H9 (cell line): ENCODE measurements around the gene RAD23B. TPM values are rescaled to one million over a fixed set of nuclear protein-coding genes. Genes with fewer than 3 reads are reported as not detected.
"Not testable (repeated sequence)": the region's sequence is repeated elsewhere in the genome, so short reads cannot be mapped to it uniquely, and the experiment has no call there.

Experiments used
- DNase-seq: peaks from one replicate; pipeline ENCODE4 v3.0.0-alpha.2; 2017
- H2AFZ ChIP-seq: one replicate; pipeline ENCODE4 v1.6.1; 2013; ENCODE audit warnings: mild to moderate bottlenecking, low read length, control low read depth, moderate library complexity
- H2AK5ac ChIP-seq: 2 replicates; pipeline ENCODE4 v1.6.1; 2013; ENCODE audit warnings: low read length, control low read depth, mixed read lengths; ENCODE audit not compliant: insufficient read length
- H2BK120ac ChIP-seq: one replicate; pipeline ENCODE4 v1.6.1; 2013; ENCODE audit warnings: low read depth, mild to moderate bottlenecking, low read length, control low read depth, inconsistent platforms; ENCODE audit not compliant: poor library complexity, severe bottlenecking
- H2BK12ac ChIP-seq: 2 replicates; pipeline ENCODE4 v1.6.1; 2013; ENCODE audit warnings: low read length, control low read depth, mixed read lengths, low read depth; ENCODE audit not compliant: insufficient read length
- H2BK15ac ChIP-seq: 2 replicates; pipeline ENCODE4 v1.6.1; 2013; ENCODE audit warnings: low read depth, low read length, control low read depth
- H2BK20ac ChIP-seq: one replicate; pipeline ENCODE4 v1.6.1; 2013; ENCODE audit warnings: low read depth, mild to moderate bottlenecking, low read length, control low read depth, inconsistent platforms; ENCODE audit not compliant: poor library complexity, severe bottlenecking
- H2BK5ac ChIP-seq: 2 replicates; pipeline ENCODE4 v1.6.1; 2013; ENCODE audit warnings: low read length, control low read depth, mixed read lengths; ENCODE audit not compliant: insufficient read length
- H3K14ac ChIP-seq: 2 replicates; pipeline ENCODE4 v1.6.1; 2013; ENCODE audit warnings: low read length, control low read depth; ENCODE audit not compliant: insufficient read depth
- H3K18ac ChIP-seq: 2 replicates; pipeline ENCODE4 v1.6.1; 2013; ENCODE audit warnings: low read depth, mild to moderate bottlenecking, mixed read lengths, low read length, control low read depth; ENCODE audit not compliant: insufficient read length
- H3K23ac ChIP-seq: 2 replicates; pipeline ENCODE4 v1.6.1; 2013; ENCODE audit warnings: low read length, control low read depth, mixed read lengths, low read depth; ENCODE audit not compliant: insufficient read length
- H3K23me2 ChIP-seq: 2 replicates; pipeline ENCODE4 v1.6.1; 2013; ENCODE audit warnings: low read depth, mild to moderate bottlenecking, mixed read lengths, low read length, control low read depth; ENCODE audit not compliant: insufficient read length, poor library complexity, severe bottlenecking
- H3K27ac ChIP-seq: 2 replicates; pipeline ENCODE4 v1.5.1; 2013; ENCODE audit warnings: low read length, control low read depth, mixed read lengths, low read depth; ENCODE audit not compliant: insufficient read length
- H3K27me3 ChIP-seq: 2 replicates; pipeline ENCODE4 v1.6.1; 2013; ENCODE audit warnings: low read length, control low read depth, inconsistent platforms; ENCODE audit not compliant: insufficient read depth
- H3K4ac ChIP-seq: 2 replicates; pipeline ENCODE4 v1.6.1; 2013; ENCODE audit warnings: low read depth, mild to moderate bottlenecking, control low read depth, inconsistent platforms, low read length, moderate library complexity
- H3K4me1 ChIP-seq: 2 replicates; pipeline ENCODE4 v1.6.1; 2013; ENCODE audit warnings: low read length, control low read depth, inconsistent platforms; ENCODE audit not compliant: insufficient read depth
- H3K4me2 ChIP-seq: 2 replicates; pipeline ENCODE4 v1.6.1; 2013; ENCODE audit warnings: low read length, control low read depth, mixed read lengths; ENCODE audit not compliant: insufficient read length, insufficient read depth
- H3K56ac ChIP-seq: 2 replicates; pipeline ENCODE4 v1.6.1; 2013; ENCODE audit warnings: low read depth, mild to moderate bottlenecking, mixed read lengths, low read length, control low read depth; ENCODE audit not compliant: insufficient read length
- H3K79me1 ChIP-seq: 2 replicates; pipeline ENCODE4 v1.6.1; 2013; ENCODE audit warnings: low read depth, mild to moderate bottlenecking, moderate library complexity, low read length, control low read depth, inconsistent platforms; ENCODE audit not compliant: insufficient read depth, poor library complexity, severe bottlenecking
- H3K79me2 ChIP-seq: 2 replicates; pipeline ENCODE4 v1.6.1; 2013; ENCODE audit warnings: low read length, control low read depth, inconsistent platforms; ENCODE audit not compliant: insufficient read depth
- H3K9ac ChIP-seq: 2 replicates; pipeline ENCODE4 v1.6.1; 2013; ENCODE audit warnings: low read length, control low read depth, mixed read lengths; ENCODE audit not compliant: insufficient read length; ENCODE audit errors: extremely low read depth
- H3K9me3 ChIP-seq: one replicate; pipeline ENCODE4 v1.6.1; 2013; ENCODE audit warnings: low read depth, low read length, inconsistent platforms; ENCODE audit not compliant: control insufficient read depth
- H3T11ph ChIP-seq: one replicate; pipeline ENCODE4 v1.6.1; 2013; ENCODE audit warnings: mild to moderate bottlenecking, low read length, control low read depth, inconsistent platforms
- H4K20me1 ChIP-seq: one replicate; pipeline ENCODE4 v1.6.1; 2013; ENCODE audit not compliant: control insufficient read depth, insufficient read length, insufficient read depth
- H4K5ac ChIP-seq: 2 replicates; pipeline ENCODE4 v1.6.1; 2013; ENCODE audit warnings: low read depth, mild to moderate bottlenecking, mixed read lengths, low read length, control low read depth; ENCODE audit not compliant: insufficient read length
- H4K8ac ChIP-seq: replicated peaks from 2 replicates; pipeline ENCODE4 v1.6.1; 2013; ENCODE audit warnings: low read length, control low read depth, mixed read lengths, low read depth; ENCODE audit not compliant: insufficient read length
- H4K91ac ChIP-seq: 2 replicates; pipeline ENCODE4 v1.6.1; 2013; ENCODE audit warnings: low read depth, mild to moderate bottlenecking, moderate library complexity, mixed read lengths, low read length, control low read depth; ENCODE audit not compliant: insufficient read length
- H3K27ac Mint-ChIP-seq, 3 experiments: 2 replicates in 2 of 3; 3 replicates in 1 of 3; pipeline ENCODE4 v1.8.0; 2020 to 2021; ENCODE audit warnings: mixed read lengths in 3 of 3, mild to moderate bottlenecking in 1 of 3, moderate library complexity in 1 of 3
- H3K27me3 Mint-ChIP-seq: 2 replicates; pipeline ENCODE4 v1.8.0; 2021; ENCODE audit warnings: low read depth, mild to moderate bottlenecking, moderate library complexity, mixed read lengths
- H3K36me3 Mint-ChIP-seq, 3 experiments: 2 replicates in 2 of 3; 3 replicates in 1 of 3; pipeline ENCODE4 v1.8.0; 2020 to 2021; ENCODE audit warnings: low read depth in 3 of 3, mixed read lengths in 3 of 3; ENCODE audit not compliant: insufficient read depth in 1 of 3
- H3K4me1 Mint-ChIP-seq, 2 experiments: 2 replicates each; pipeline ENCODE4 v1.8.0; 2020; ENCODE audit warnings: mixed read lengths in 2 of 2
- H3K4me3 Mint-ChIP-seq, 2 experiments: 2 replicates in 1 of 2; 3 replicates in 1 of 2; pipeline ENCODE4 v1.8.0; 2020 to 2021; ENCODE audit warnings: mild to moderate bottlenecking in 2 of 2, mixed read lengths in 2 of 2, moderate library complexity in 1 of 2
- H3K9me3 Mint-ChIP-seq, 2 experiments: 2 replicates in 1 of 2; 3 replicates in 1 of 2; pipeline ENCODE4 v1.8.0; 2020; ENCODE audit warnings: mild to moderate bottlenecking in 2 of 2, mixed read lengths in 2 of 2, moderate library complexity in 1 of 2
- CTCF ChIP-seq: fragments of 200-600 bp; sonication (generic); conservative IDR thresholded peaks from 3 replicates; pipeline ENCODE4 v1.8.0; 2021; ENCODE audit warnings: antibody characterized with exemption, mild to moderate bottlenecking
- WGBS: extraction: QIAGEN DNeasy Blood & Tissue Kit; methylation state at CpG from one replicate; pipeline ENCODE4 v1.1.7; 2013; ENCODE audit warnings: missing lambda C conversion rate, low lambda C conversion rate, mixed read lengths; ENCODE audit not compliant: insufficient read length; ENCODE audit errors: extremely low coverage; 5-methylcytosine and 5-hydroxymethylcytosine counted together
- total RNA-seq: library from RNA; stranded (reverse); gene quantifications from 2 replicates; pipeline ENCODE4 v1.2.1, GENCODE V29; 2021

Gene RAD23B
- total RNA-seq, 1 experiment from 2014 or later = 154 TPM

DNA sequence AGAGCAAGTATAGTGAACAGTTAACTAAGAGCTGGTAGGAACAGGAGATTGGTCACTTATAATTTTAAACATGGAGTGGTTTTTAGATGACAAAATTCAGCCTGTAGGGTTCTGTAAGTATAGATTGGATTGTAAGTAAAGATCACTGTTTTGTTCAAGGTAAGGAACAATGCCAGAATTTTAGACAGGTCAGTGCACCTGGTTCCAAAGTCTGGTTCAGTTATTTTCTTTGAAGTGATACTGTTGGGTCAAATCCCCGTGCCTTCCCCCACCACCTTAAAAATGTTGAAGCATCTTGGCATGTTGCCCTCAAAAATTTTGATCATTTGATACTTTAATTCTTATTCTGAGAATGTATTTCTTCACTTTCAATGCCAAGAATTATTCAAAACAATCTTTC, 12.9 kb downstream of the RAD23B start:
- no peak overlapping the region for H3K18ac ChIP-seq
- H3K79me1 ChIP-seq = peaks cover 2% of the 10 kb centered on the region
- no peak overlapping the region for H2BK12ac ChIP-seq
- H3K4me2 ChIP-seq = no peak overlapping the region
- Mint-ChIP-seq H3K27ac (peak overlapping the region in 1 of 3 experiments; percentile 80; a peak in 2 of 7 replicates), H3K9me3 (no peaks in the 10 kb centered on the region; a peak in 1 of 5 replicates), H3K4me1 (peaks cover 35 to 44% of the 10 kb centered on the region in 2 experiments), H3K27me3 (no peaks in the 10 kb centered on the region), H3K36me3 (peaks cover 0 to 6% (median 3%) of the 10 kb centered on the region in 3 experiments; a peak in 6 of 7 replicates), H3K4me3 (no peak overlapping the region)
- no peak overlapping the region for H2BK5ac ChIP-seq
- H3K14ac ChIP-seq = no peak overlapping the region
- H3K27ac ChIP-seq = no peak overlapping the region
- H4K5ac ChIP-seq = no peak overlapping the region
- H4K20me1 ChIP-seq = no peaks in the 10 kb centered on the region
- no peak overlapping the region for H2BK20ac ChIP-seq
- no peaks in the 10 kb centered on the region for H3K9me3 ChIP-seq
- H2AK5ac ChIP-seq = no peak overlapping the region
- H3K23me2 ChIP-seq = no peaks in the 10 kb centered on the region
- no peaks in the 10 kb centered on the region for H3K27me3 ChIP-seq
- H3K79me2 ChIP-seq = peaks cover 66% of the 10 kb centered on the region
- no peak overlapping the region for H4K91ac ChIP-seq
- no CpG with 5 or more reads among the region's 1 CpG for WGBS
- no peak overlapping the region for H4K8ac ChIP-seq
- no peak overlapping the region for H2AFZ ChIP-seq
- H2BK120ac ChIP-seq = no peak overlapping the region
- peaks cover 3% of the 10 kb centered on the region; the same call in 1 of the 2 replicates for H3K4me1 ChIP-seq
- no peak overlapping the region for H3K56ac ChIP-seq
- no peak for TF ChIP-seq CTCF
- no peak overlapping the region for H3K4ac ChIP-seq
- no peak overlapping the region for H2BK15ac ChIP-seq
- no peak overlapping the region for H3K23ac ChIP-seq
- no peak overlapping the region for H3T11ph ChIP-seq
- DNase-seq = no peak
- H3K9ac ChIP-seq = no peak overlapping the region

DNA sequence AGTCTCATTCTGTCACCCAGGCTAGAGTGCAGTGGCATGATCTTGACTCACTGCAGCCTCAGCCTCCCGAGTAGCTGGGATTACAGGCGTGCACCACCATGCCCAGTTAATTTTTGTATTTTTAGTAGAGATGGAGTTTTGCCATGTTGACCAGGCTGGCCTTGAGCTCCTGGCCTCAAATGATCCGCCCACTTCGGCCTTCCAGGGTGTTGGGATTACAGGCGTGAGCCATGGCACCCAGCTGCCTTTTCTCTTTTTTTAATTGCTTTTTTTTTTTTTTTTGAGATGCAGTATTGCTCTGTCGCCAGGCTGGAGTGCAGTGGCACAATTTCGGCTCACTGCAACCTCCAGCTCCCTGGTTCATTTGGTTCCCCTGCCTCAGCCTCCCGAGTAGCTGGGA, 13.5 kb downstream of the RAD23B start:
- H3K27me3 Mint-ChIP-seq, H4K20me1 ChIP-seq, H3K14ac ChIP-seq: not testable (repeated sequence)

More for the DNA sequence above, 13.5 kb downstream of the RAD23B start:
- H2BK12ac ChIP-seq, DNase-seq, H2BK15ac ChIP-seq, H3K27me3 ChIP-seq, H3K9ac ChIP-seq, H2BK5ac ChIP-seq, H3K23ac ChIP-seq, H3K4me1 ChIP-seq, H3K9me3 ChIP-seq, H2BK20ac ChIP-seq, H3K9me3 Mint-ChIP-seq, H3K27ac ChIP-seq, H3K79me1 ChIP-seq, H4K91ac ChIP-seq, H2AFZ ChIP-seq, H3K4ac ChIP-seq, H4K8ac ChIP-seq, H3K4me2 ChIP-seq, H2AK5ac ChIP-seq, H3K4me3 Mint-ChIP-seq, H3T11ph ChIP-seq, H2BK120ac ChIP-seq, H3K23me2 ChIP-seq, H3K56ac ChIP-seq, H4K5ac ChIP-seq, H3K18ac ChIP-seq, H3K27ac Mint-ChIP-seq: not testable (repeated sequence)
- no CpG with 5 or more reads among the region's 8 CpGs for WGBS
- peaks cover 64% of the 10 kb centered on the region for H3K79me2 ChIP-seq
- peaks cover 30 to 40% of the 10 kb centered on the region in 2 experiments for H3K4me1 Mint-ChIP-seq
- peaks cover 2 to 12% (median 8%) of the 10 kb centered on the region in 3 experiments; a peak in 6 of 7 replicates for H3K36me3 Mint-ChIP-seq
